Esophagus squamous epithelium (tissue), 5 donors: ENCODE results near the gene CD209. TPM values are rescaled to one million over a fixed set of nuclear protein-coding genes. Genes with fewer than 3 reads are reported as not detected.

Experiments
- DNase-seq: peaks from one replicate; lab custom pipeline; 2025; lab: John Stamatoyannopoulos, UW
- H3K27ac ChIP-seq, 4 donors: fragments of 200-600 bp; sonication (generic); one replicate each; pipeline ENCODE4 v1.5.1; 2016 to 2019; ENCODE audit warnings: mild to moderate bottlenecking in 1 of 4
- H3K27me3 ChIP-seq, 4 donors: fragments of 200-600 bp; sonication (generic); 1 replicate in 3 of 4; 2 replicates in 1 of 4; pipeline versions ENCODE4 v1.5.1 to v1.6.0; 2017 to 2021; ENCODE audit warnings: antibody characterized with exemption in 1 of 4
- H3K36me3 ChIP-seq, 3 donors: fragments of 200-600 bp; sonication (generic); one replicate each; pipeline ENCODE4 v1.5.1; 2016 to 2019
- H3K4me1 ChIP-seq, 3 donors: fragments of 200-600 bp; sonication (generic); one replicate each; pipeline ENCODE4 v1.5.1; 2017 to 2019
- H3K4me3 ChIP-seq, 4 donors: fragments of 200-600 bp; sonication (generic); 1 replicate in 3 of 4; 2 replicates in 1 of 4; pipeline ENCODE4 v1.5.1; 2016 to 2019; ENCODE audit warnings: mild to moderate bottlenecking in 2 of 4, moderate library complexity in 1 of 4
- H3K9me3 ChIP-seq, 3 donors: fragments of 200-600 bp; sonication (generic); one replicate each; pipeline ENCODE4 v1.5.1; 2016 to 2019
- POLR2A ChIP-seq, 4 donors: fragments of 450-650 bp; IDR thresholded peaks; one replicate each; pipeline ENCODE4 v1.6.1; 2017; ENCODE audit warnings: antibody characterized with exemption in 4 of 4, mild to moderate bottlenecking in 4 of 4, moderate library complexity in 3 of 4
- WGBS, 2 donors: methylation state at CpG; one replicate each; pipeline ENCODE4 v1.1.5; 2018; 5-methylcytosine and 5-hydroxymethylcytosine counted together
- intact Hi-C: fragments of 100-400 bp; cut with DNase I; formaldehyde crosslinking; loops from one replicate; pipeline ENCODE4 v1.15.0; 2022
- total RNA-seq, 4 donors: library from RNA; depleted of rRNA; stranded (reverse); fragments of >200 nt; gene quantifications; one replicate each; pipeline ENCODE4 v1.1.0, GENCODE V29; 2016
- TF ChIP-seq, protein P1 (sequence below), 6 experiments: fragments of 450-650 bp in 4 of 6; fragments of 200-600 bp in 2 of 6; sonication (generic) in 2 of 6; IDR thresholded peaks; one replicate each; pipeline ENCODE4 v1.5.1; 2016 to 2019; ENCODE audit warnings: antibody characterized with exemption in 6 of 6, mild to moderate bottlenecking in 4 of 6, moderate library complexity in 4 of 6
- donor health status: DM: yes; HTN: yes; CAD: no.

The CD209 gene
- total RNA-seq, 4 donors from 2014 or later, result 0.40 to 4.9 (median 4.0) TPM; not detected in 1

DNA sequence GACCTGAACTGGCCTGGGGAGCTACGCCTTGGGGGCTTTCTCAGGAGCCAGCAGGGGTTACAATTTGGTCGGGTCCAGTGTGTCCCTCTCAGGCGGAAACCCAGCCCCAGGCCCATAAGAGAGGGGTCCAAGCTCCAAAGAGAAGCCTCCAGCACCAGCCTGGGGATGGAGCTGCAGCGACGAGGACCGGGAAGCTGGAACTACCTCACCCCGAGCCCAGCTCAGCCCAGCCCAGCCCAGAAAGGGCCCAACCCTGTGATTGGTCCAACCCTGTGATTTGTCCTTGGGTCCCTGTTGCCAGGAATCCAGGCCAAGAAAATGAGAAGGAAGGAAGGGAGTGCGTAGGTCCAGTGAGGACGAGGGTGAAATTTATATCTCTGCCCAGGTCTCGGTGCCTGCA lies 39.8 kb upstream of the CD209 start:
- TF ChIP-seq, protein P1, sequence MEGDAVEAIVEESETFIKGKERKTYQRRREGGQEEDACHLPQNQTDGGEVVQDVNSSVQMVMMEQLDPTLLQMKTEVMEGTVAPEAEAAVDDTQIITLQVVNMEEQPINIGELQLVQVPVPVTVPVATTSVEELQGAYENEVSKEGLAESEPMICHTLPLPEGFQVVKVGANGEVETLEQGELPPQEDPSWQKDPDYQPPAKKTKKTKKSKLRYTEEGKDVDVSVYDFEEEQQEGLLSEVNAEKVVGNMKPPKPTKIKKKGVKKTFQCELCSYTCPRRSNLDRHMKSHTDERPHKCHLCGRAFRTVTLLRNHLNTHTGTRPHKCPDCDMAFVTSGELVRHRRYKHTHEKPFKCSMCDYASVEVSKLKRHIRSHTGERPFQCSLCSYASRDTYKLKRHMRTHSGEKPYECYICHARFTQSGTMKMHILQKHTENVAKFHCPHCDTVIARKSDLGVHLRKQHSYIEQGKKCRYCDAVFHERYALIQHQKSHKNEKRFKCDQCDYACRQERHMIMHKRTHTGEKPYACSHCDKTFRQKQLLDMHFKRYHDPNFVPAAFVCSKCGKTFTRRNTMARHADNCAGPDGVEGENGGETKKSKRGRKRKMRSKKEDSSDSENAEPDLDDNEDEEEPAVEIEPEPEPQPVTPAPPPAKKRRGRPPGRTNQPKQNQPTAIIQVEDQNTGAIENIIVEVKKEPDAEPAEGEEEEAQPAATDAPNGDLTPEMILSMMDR (IDR thresholded peaks at IDR 0.05), result no peak
- TF ChIP-seq POLR2A (IDR thresholded peaks at IDR 0.05), result no peak

DNA sequence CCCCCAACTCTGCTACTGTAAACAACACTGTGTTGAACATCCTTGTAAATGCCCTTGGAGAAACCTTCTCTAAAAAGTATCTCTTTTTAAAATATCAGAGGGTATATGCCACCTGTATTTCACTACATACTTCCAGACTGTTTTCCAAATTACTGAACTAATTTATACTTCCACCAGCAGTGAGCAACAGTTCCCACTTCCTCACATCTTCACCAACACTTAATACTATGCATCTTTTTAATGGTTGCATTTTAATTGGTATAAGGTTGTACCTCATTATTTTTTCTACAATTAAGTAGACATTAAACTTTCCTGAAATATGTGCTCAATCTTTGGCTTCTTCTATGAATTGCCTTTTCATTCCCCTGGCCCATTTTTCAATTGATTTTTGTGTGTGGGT lies 37.5 kb upstream of the CD209 start:
- peaks cover 0 to 22% (median 7%) of the 10 kb centered on the region in 3 donors for H3K4me1 ChIP-seq
- peaks cover 9 to 96% (median 17%) of the 10 kb centered on the region in 4 donors for H3K27me3 ChIP-seq
- H3K9me3 ChIP-seq, result peaks cover 0 to 9% (median 0%) of the 10 kb centered on the region in 3 donors
- DNase-seq, result no peak
- H3K4me3 ChIP-seq, result no peak overlapping the region
- no peak overlapping the region for H3K27ac ChIP-seq
- H3K36me3 ChIP-seq, result no peaks in the 10 kb centered on the region
- intact Hi-C loops, result no loop called here
- TF ChIP-seq, protein P1 (IDR thresholded peaks at IDR 0.05), result no peak
- TF ChIP-seq POLR2A (IDR thresholded peaks at IDR 0.05), result no peak

More for the DNA sequence above, 39.8 kb upstream of the CD209 start:
- intact Hi-C loops, result no loop called here
- DNase-seq, result no peak
- H3K36me3 ChIP-seq, result no peaks in the 10 kb centered on the region
- peaks cover 0 to 9% (median 0%) of the 10 kb centered on the region in 3 donors for H3K9me3 ChIP-seq
- H3K27me3 ChIP-seq, result peaks cover 9 to 95% (median 15%) of the 10 kb centered on the region in 4 donors
- WGBS, 2 donors, result 20% methylated on average over 2 of the region's 10 CpGs; no CpG with 5 or more reads in 1 of the 2 donors
- no peak overlapping the region for H3K27ac ChIP-seq
- H3K4me1 ChIP-seq, result peaks cover 0 to 22% (median 7%) of the 10 kb centered on the region in 3 donors
- peak overlapping the region in 1 of 4 donors; percentile 21 for H3K4me3 ChIP-seq

DNA sequence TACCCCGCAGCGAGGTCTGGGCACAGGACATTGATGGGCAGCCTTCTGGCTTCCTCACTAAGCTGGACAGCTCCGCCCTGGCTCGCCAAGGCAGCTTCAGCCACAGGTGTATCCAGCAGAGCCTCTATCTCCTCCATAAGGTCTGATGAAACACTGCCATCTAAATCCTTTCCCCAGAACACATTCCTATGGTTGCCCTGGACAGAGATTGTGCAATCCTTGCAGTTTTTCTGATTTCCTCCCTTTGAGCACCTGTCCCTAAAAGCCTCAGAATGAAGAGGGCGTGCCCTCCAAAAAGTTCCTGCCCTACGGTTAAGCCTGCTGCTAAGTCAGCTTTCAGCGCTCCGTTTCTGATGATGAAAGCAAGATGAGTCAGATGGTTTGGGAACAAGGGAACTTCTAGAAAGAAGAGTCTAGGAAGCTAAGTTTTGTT lies 36.7 kb upstream of the CD209 start:
- H3K9me3 ChIP-seq, result peaks cover 0 to 9% (median 0%) of the 10 kb centered on the region in 3 donors
- peaks cover 0 to 14% (median 2%) of the 10 kb centered on the region in 3 donors for H3K4me1 ChIP-seq
- H3K27me3 ChIP-seq, result peaks cover 2 to 96% (median 10%) of the 10 kb centered on the region in 4 donors
- WGBS, 2 donors, result 17 to 25% methylated on average over 8 of the region's 8 CpGs
- H3K27ac ChIP-seq, result no peak overlapping the region
- no peaks in the 10 kb centered on the region for H3K36me3 ChIP-seq
- DNase-seq, result no peak
- intact Hi-C loops, result no loop called here
- H3K4me3 ChIP-seq, result no peak overlapping the region
- TF ChIP-seq POLR2A (IDR thresholded peaks at IDR 0.05), result no peak
- TF ChIP-seq, protein P1 (IDR thresholded peaks at IDR 0.05), result peak in 1 of 6 experiments; percentile 7

DNA sequence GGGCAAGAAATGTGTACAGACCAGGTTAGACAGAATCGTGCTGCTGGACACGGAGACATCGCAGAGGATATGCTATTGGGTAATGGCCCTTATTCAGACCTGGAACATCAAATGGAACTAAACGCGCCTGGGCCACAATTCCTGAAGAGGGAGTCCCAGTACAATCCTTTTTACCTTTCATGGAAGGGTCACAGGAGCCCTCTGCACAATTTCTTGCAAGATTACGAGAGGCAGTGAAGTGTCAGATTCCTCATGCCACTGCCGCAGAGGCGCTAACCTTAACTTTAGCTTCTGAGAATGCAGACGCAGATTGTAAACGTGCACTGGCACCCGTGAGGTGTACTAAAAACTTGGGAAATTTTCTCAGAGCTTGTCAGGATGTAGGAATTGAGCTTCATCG lies 33.8 kb upstream of the CD209 start:
- H3K27me3 ChIP-seq, result peaks cover 0 to 88% (median 2%) of the 10 kb centered on the region in 4 donors
- no peak for DNase-seq

More for the DNA sequence above, 33.8 kb upstream of the CD209 start:
- H3K4me3 ChIP-seq, result no peak overlapping the region
- no peak overlapping the region for H3K27ac ChIP-seq
- H3K4me1 ChIP-seq, result peaks cover 0 to 8% (median 0%) of the 10 kb centered on the region in 3 donors
- TF ChIP-seq POLR2A (IDR thresholded peaks at IDR 0.05), result no peak
- TF ChIP-seq, protein P1 (IDR thresholded peaks at IDR 0.05), result no peak
- intact Hi-C loops, result no loop called here
- H3K9me3 ChIP-seq, result peaks cover 0 to 9% (median 0%) of the 10 kb centered on the region in 3 donors
- 48 to 57% methylated on average over 11 to 12 of the region's 12 CpGs for WGBS, 2 donors
- H3K36me3 ChIP-seq, result no peaks in the 10 kb centered on the region
